Measurements from ENCODE around the gene ASB7.

GRCh38 chr15:100686021-100686724 lies 83.8 kb downstream of the ASB7 start:
- TF ChIP-seq FOXM1 (IDR thresholded peaks at IDR 0.05; ENCODE audit: borderline replicate concordance): no peak
- no peak for TF ChIP-seq BHLHE40 (IDR thresholded peaks at IDR 0.05; ENCODE audit: borderline replicate concordance)
